OCI-LY7 (cell line): ENCODE measurements around the gene ALG10B. TPM values are rescaled to one million over a fixed set of nuclear protein-coding genes. Genes with fewer than 3 reads are reported as not detected.
A peak's percentile ranks its signal among the peaks of the same experiment; 100 is the strongest.

Experiments
- Bru-seq: library from RNA; stranded (reverse); fragments of 400-500 nt; gene quantifications from one replicate; lab custom pipeline; 2021; lab: Mats Ljungman, UMichigan
- BruChase-seq, 2 experiments: library from RNA; stranded (reverse); fragments of 400-500 nt; gene quantifications; one replicate each; lab custom pipeline; 2021; lab: Mats Ljungman, UMichigan
- BruUV-seq: library from RNA; stranded (reverse); fragments of 400-500 nt; replicated peaks from 2 replicates; lab custom pipeline; 2021; lab: Mats Ljungman, UMichigan
- CTCF ChIA-PET: fragments of 300-600 bp; sonication (Branson Sonifier 250); formaldehyde crosslinking; loops from one replicate; lab custom pipeline; 2022; ENCODE audit warnings: antibody characterized with exemption; ENCODE audit not compliant: unreplicated experiment; lab: Charles Lee
- POLR2A ChIA-PET: fragments of 300-600 bp; sonication (Branson Sonifier 250); formaldehyde crosslinking; loops from one replicate; lab custom pipeline; 2022; ENCODE audit warnings: antibody characterized with exemption; lab: Charles Lee
- DNase-seq: peaks from one replicate; pipeline ENCODE4 v3.0.0-alpha.2; 2015; ENCODE audit warnings: low spot score
- H2AFZ ChIP-seq: fragments of 200-600 bp; sonication (generic), shearing (Covaris generic); 2 replicates; pipeline ENCODE4 v1.6.1; 2014; ENCODE audit warnings: mild to moderate bottlenecking, antibody characterized with exemption, low read length, moderate library complexity
- H3K27ac ChIP-seq: fragments of 200-600 bp; sonication (generic); 2 replicates; pipeline ENCODE4 v1.5.1; 2014; ENCODE audit warnings: mixed run types, low read depth, mild to moderate bottlenecking, moderate library complexity, low read length, inconsistent platforms; ENCODE audit not compliant: poor library complexity, severe bottlenecking
- H3K36me3 ChIP-seq: fragments of 200-600 bp; sonication (generic); 2 replicates; pipeline ENCODE4 v1.6.1; 2014; ENCODE audit warnings: mild to moderate bottlenecking, antibody characterized with exemption, low read length, moderate library complexity, mixed read lengths; ENCODE audit not compliant: insufficient read depth
- H3K4me1 ChIP-seq: fragments of 200-600 bp; sonication (generic); 2 replicates; pipeline ENCODE4 v1.5.1; 2014; ENCODE audit warnings: mild to moderate bottlenecking, low read length; ENCODE audit not compliant: insufficient read depth, poor library complexity, severe bottlenecking
- H3K4me2 ChIP-seq: fragments of 200-600 bp; sonication (generic); 2 replicates; pipeline ENCODE4 v1.6.1; 2014; ENCODE audit warnings: mild to moderate bottlenecking, low read length
- H3K4me3 ChIP-seq: fragments of 200-600 bp; sonication (generic); 2 replicates; pipeline ENCODE4 v1.5.1; 2014; ENCODE audit warnings: mild to moderate bottlenecking, low read depth, low read length; ENCODE audit not compliant: poor library complexity, severe bottlenecking
- H3K79me2 ChIP-seq: fragments of 200-600 bp; sonication (generic); 2 replicates; pipeline ENCODE4 v1.6.1; 2016; ENCODE audit warnings: low read depth, mild to moderate bottlenecking, low read length, moderate library complexity, mixed read lengths; ENCODE audit not compliant: insufficient read depth
- H3K9me2 ChIP-seq: fragments of 200-600 bp; sonication (generic); 2 replicates; pipeline ENCODE4 v1.6.1; 2016; ENCODE audit warnings: mild to moderate bottlenecking, low read length, mixed read lengths; ENCODE audit not compliant: insufficient read depth
- H3K9me3 ChIP-seq: fragments of 200-600 bp; sonication (generic); 2 replicates; pipeline ENCODE4 v1.6.1; 2014; ENCODE audit warnings: mild to moderate bottlenecking, mixed run types, low read length, mixed read lengths
- H4K20me1 ChIP-seq: fragments of 200-600 bp; sonication (generic); 2 replicates; pipeline ENCODE4 v1.6.1; 2014; ENCODE audit warnings: mild to moderate bottlenecking, antibody characterized with exemption, low read length, moderate library complexity, mixed read lengths; ENCODE audit not compliant: insufficient read depth
- EZH2phosphoT487 ChIP-seq: fragments of 200-600 bp; sonication (generic); IDR thresholded peaks from 2 replicates; pipeline ENCODE4 v1.6.1; 2018; ENCODE audit warnings: low read depth, borderline replicate concordance, mild to moderate bottlenecking, mixed run types, antibody characterized with exemption, low read length, moderate library complexity, mixed read lengths
- intact Hi-C: fragments of 100-400 bp; cut with micrococcal nuclease; formaldehyde crosslinking; loops from one replicate; pipeline ENCODE4 v1.10.0; 2022; ENCODE audit not compliant: unreplicated experiment
- long read RNA-seq: library from polyadenylated mRNA; stranded (forward); transcript quantifications from one replicate; pipeline ENCODE4 v2.0.0, GENCODE V29; 2022
- total RNA-seq, 2 experiments: library from RNA; depleted of rRNA in 1 of 2; stranded (reverse); fragments of >200 nt in 1 of 2; shearing (Covaris generic) in 1 of 2; gene quantifications; 2 replicates each; pipeline ENCODE4 v1.2.3, GENCODE V29; 2014 to 2022
- TF ChIP-seq, protein P1 (sequence below): fragments of 200-600 bp; sonication (generic); conservative IDR thresholded peaks from 2 replicates; pipeline ENCODE4 v1.5.1; 2014; ENCODE audit warnings: mild to moderate bottlenecking, antibody characterized with exemption, low read length, moderate library complexity, mixed read lengths

Gene ALG10B, protein sequence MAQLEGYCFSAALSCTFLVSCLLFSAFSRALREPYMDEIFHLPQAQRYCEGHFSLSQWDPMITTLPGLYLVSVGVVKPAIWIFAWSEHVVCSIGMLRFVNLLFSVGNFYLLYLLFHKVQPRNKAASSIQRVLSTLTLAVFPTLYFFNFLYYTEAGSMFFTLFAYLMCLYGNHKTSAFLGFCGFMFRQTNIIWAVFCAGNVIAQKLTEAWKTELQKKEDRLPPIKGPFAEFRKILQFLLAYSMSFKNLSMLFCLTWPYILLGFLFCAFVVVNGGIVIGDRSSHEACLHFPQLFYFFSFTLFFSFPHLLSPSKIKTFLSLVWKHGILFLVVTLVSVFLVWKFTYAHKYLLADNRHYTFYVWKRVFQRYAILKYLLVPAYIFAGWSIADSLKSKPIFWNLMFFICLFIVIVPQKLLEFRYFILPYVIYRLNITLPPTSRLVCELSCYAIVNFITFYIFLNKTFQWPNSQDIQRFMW
- total RNA-seq (2014; rRNA removed; shearing (Covaris generic)) (11.2 and 16.8 TPM in 2 replicates), total RNA-seq (2022) (23.6 and 24.1 TPM in 2 replicates), Bru-seq, nascent RNA (percentile 84 among the genes with signal in this experiment), BruChase-seq, experiment 1, labeled RNA remaining after a 6-hour chase (percentile 90 among the genes with signal in this experiment), BruChase-seq, experiment 2, labeled RNA remaining after a 2-hour chase (percentile 96 among the genes with signal in this experiment)
- long read RNA-seq, full-length matches to known transcripts, result 1 of 7 reads
- long read RNA-seq, partial matches to known transcripts, result 0 of 7 reads
- long read RNA-seq, other reads (novel, unspliced or antisense), result 6 of 7 reads

DNA sequence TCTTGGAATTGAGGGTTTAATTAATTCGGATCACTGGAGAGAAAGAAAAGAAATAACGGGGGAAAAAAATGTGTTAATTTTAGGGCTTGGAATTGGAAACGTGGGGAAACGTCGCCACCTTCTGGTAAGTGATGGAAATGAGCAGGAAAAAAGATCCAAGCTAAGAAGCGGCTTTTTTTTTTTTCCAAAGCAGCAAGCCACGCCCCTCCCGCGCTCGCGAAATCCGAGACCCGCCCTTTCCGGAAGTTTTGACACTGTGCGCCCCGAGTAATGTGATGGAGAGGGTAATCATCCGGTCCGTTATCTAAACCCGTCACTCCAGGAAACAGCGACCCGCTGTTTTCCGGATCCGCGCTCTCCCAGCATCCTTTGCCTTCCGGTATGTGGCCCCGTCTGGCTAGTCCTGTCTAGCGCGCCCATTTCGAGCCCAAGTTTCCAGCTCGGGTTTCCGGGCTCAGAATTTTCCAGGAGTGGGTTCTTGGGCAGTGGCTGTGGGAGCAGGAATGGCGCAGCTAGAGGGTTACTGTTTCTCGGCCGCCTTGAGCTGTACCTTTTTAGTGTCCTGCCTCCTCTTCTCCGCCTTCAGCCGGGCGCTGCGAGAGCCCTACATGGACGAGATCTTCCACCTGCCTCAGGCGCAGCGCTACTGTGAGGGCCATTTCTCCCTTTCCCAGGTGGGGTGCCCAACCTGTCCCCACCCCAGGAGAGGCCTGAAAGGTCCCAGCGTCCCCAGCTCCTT is at the start of gene ALG10B:
Gene ALG10B, plus strand, starts transcription at position 384 of the 739 bp plus-strand sequence. Its CDS starts 120 bp downstream, at position 504.
- H3K4me1 ChIP-seq, result peaks cover 9% of the 10 kb centered on the region
- BruUV-seq, result no TSS peak
- POLR2A ChIA-PET, result interaction anchor here (2.1 kb wide), 1 partner anchor 180 kb away, joined by 7 read pairs; no protein-coding TSS in a partner anchor
- peak within 1 kb of the TSS; percentile 57 for H3K27ac ChIP-seq
- peaks cover 11% of the 10 kb centered on the region; the same call in 1 of the 2 replicates for H3K36me3 ChIP-seq
- CTCF ChIA-PET, result interaction anchor here (0.6 kb wide), 2 partner anchors 171 to 288 kb away, joined by 3 to 5 read pairs; no protein-coding TSS in a partner anchor
- H3K4me2 ChIP-seq, result peak within 1 kb of the TSS; percentile 92
- peak; percentile 96 for DNase-seq
- peaks cover 19% of the 10 kb centered on the region; the same call in 1 of the 2 replicates for H3K79me2 ChIP-seq
- peak within 1 kb of the TSS; percentile 100 for H2AFZ ChIP-seq
- TF ChIP-seq, protein P1, sequence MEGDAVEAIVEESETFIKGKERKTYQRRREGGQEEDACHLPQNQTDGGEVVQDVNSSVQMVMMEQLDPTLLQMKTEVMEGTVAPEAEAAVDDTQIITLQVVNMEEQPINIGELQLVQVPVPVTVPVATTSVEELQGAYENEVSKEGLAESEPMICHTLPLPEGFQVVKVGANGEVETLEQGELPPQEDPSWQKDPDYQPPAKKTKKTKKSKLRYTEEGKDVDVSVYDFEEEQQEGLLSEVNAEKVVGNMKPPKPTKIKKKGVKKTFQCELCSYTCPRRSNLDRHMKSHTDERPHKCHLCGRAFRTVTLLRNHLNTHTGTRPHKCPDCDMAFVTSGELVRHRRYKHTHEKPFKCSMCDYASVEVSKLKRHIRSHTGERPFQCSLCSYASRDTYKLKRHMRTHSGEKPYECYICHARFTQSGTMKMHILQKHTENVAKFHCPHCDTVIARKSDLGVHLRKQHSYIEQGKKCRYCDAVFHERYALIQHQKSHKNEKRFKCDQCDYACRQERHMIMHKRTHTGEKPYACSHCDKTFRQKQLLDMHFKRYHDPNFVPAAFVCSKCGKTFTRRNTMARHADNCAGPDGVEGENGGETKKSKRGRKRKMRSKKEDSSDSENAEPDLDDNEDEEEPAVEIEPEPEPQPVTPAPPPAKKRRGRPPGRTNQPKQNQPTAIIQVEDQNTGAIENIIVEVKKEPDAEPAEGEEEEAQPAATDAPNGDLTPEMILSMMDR, result peak; percentile 82
- TF ChIP-seq EZH2phosphoT487, result no peak
- H4K20me1 ChIP-seq, result no peaks in the 10 kb centered on the region
- intact Hi-C loops, result loop anchor here (1.0 kb wide), 2 partner anchors 178 to 644 kb away; no protein-coding TSS in a partner anchor
- H3K9me2 ChIP-seq, result no peaks in the 10 kb centered on the region
- no peaks in the 10 kb centered on the region for H3K9me3 ChIP-seq
- H3K4me3 ChIP-seq, result peak within 1 kb of the TSS; percentile 94

- H3K4me3 ChIP-seq, result no peak overlapping the region
- TF ChIP-seq, protein P1, result no peak
- TF ChIP-seq EZH2phosphoT487, result no peak
- H3K27ac ChIP-seq, result no peak overlapping the region
- no peaks in the 10 kb centered on the region for H3K9me2 ChIP-seq
- no peaks in the 10 kb centered on the region for H3K36me3 ChIP-seq
- DNase-seq, result no peak
- H2AFZ ChIP-seq, result no peak overlapping the region
- H3K9me3 ChIP-seq, result no peaks in the 10 kb centered on the region
- ChIA-PET POLR2A (no interaction called here), CTCF (no interaction called here)
- intact Hi-C loops, result no loop called here
- no peak overlapping the region for H3K4me2 ChIP-seq
- H4K20me1 ChIP-seq, result no peaks in the 10 kb centered on the region
- no peaks in the 10 kb centered on the region for H3K79me2 ChIP-seq
- H3K4me1 ChIP-seq, result no peaks in the 10 kb centered on the region
- no TSS peak for BruUV-seq
Observed at GRCh38 chr12:38268612-38269011, 48.0 kb upstream of the ALG10B start.
